Neuronal stem cell (in vitro differentiated cells): ENCODE measurements around the gene NOL11.

Source experiments
- DNase-seq: peaks from one replicate; pipeline ENCODE4 v3.0.0-alpha.2; 2013; ENCODE audit warnings: low spot score
- H2AFZ ChIP-seq: one replicate; pipeline ENCODE4 v1.6.1; 2013; ENCODE audit warnings: mild to moderate bottlenecking, low read length, inconsistent platforms
- H2AK5ac ChIP-seq: 2 replicates; pipeline ENCODE4 v1.6.1; 2013; ENCODE audit warnings: low read depth, mild to moderate bottlenecking, inconsistent platforms, low read length, moderate library complexity, mixed read lengths
- H2BK120ac ChIP-seq: 2 replicates; pipeline ENCODE4 v1.6.1; 2013; ENCODE audit warnings: low read depth, mild to moderate bottlenecking, inconsistent platforms, low read length, moderate library complexity, mixed read lengths
- H2BK12ac ChIP-seq: one replicate; pipeline ENCODE4 v1.6.1; 2013; ENCODE audit warnings: low read length, inconsistent platforms
- H2BK15ac ChIP-seq: 2 replicates; pipeline ENCODE4 v1.6.1; 2013; ENCODE audit warnings: mild to moderate bottlenecking, low read length, inconsistent platforms, mixed read lengths
- H2BK5ac ChIP-seq: one replicate; pipeline ENCODE4 v1.6.1; 2013; ENCODE audit warnings: inconsistent platforms, mild to moderate bottlenecking, low read length, moderate library complexity
- H3K14ac ChIP-seq: one replicate; pipeline ENCODE4 v1.6.1; 2013; ENCODE audit warnings: low read length, inconsistent platforms
- H3K18ac ChIP-seq: 2 replicates; pipeline ENCODE4 v1.6.1; 2013; ENCODE audit warnings: low read length, inconsistent platforms
- H3K23ac ChIP-seq: 2 replicates; pipeline ENCODE4 v1.6.1; 2013; ENCODE audit warnings: low read depth, mild to moderate bottlenecking, mixed read lengths, low read length, inconsistent platforms; ENCODE audit not compliant: poor library complexity
- H3K27ac ChIP-seq: replicated peaks from 3 replicates; pipeline ENCODE4 v1.5.1; 2013; ENCODE audit warnings: low read length, inconsistent platforms
- H3K27me3 ChIP-seq, 3 experiments: 2 replicates each; pipeline ENCODE4 v1.6.1; 2013; ENCODE audit warnings: low read length in 3 of 3, mild to moderate bottlenecking in 2 of 3, inconsistent platforms in 1 of 3, low read depth in 1 of 3, mixed read lengths in 1 of 3, moderate library complexity in 1 of 3; ENCODE audit not compliant: control insufficient read depth in 3 of 3, insufficient read depth in 3 of 3
- H3K36me3 ChIP-seq, 2 donors: replicated peaks in 1 of 2; 2 replicates each; pipeline ENCODE4 v1.6.1; 2013; ENCODE audit warnings: low read length in 2 of 2; ENCODE audit not compliant: control insufficient read depth in 2 of 2, insufficient read depth in 2 of 2
- H3K4ac ChIP-seq: 2 replicates; pipeline ENCODE4 v1.6.1; 2013; ENCODE audit warnings: inconsistent platforms, mild to moderate bottlenecking, low read length, moderate library complexity
- H3K4me1 ChIP-seq, 2 donors: 1 replicate in 1 of 2; 2 replicates in 1 of 2; pipeline ENCODE4 v1.6.1; 2013; ENCODE audit warnings: low read length in 2 of 2, low read depth in 1 of 2; ENCODE audit not compliant: control insufficient read depth in 2 of 2, insufficient read depth in 1 of 2
- H3K4me2 ChIP-seq: one replicate; pipeline ENCODE4 v1.6.1; 2013; ENCODE audit warnings: mild to moderate bottlenecking, low read length, inconsistent platforms; ENCODE audit not compliant: insufficient read depth, poor library complexity, severe bottlenecking
- H3K4me3 ChIP-seq, 2 donors: 2 replicates each; pipeline ENCODE4 v1.5.1; 2013; ENCODE audit warnings: low read length in 2 of 2, mild to moderate bottlenecking in 2 of 2, inconsistent platforms in 1 of 2, moderate library complexity in 1 of 2
- H3K79me1 ChIP-seq: one replicate; pipeline ENCODE4 v1.6.1; 2013; ENCODE audit warnings: low read depth, mild to moderate bottlenecking, inconsistent platforms, low read length, moderate library complexity
- H3K9ac ChIP-seq: one replicate; pipeline ENCODE4 v1.6.1; 2013; ENCODE audit warnings: mild to moderate bottlenecking, low read depth, low read length, inconsistent platforms; ENCODE audit not compliant: poor library complexity
- H3K9me3 ChIP-seq, 2 donors: replicated peaks in 1 of 2; 2 replicates each; pipeline versions ENCODE3 to v1.6.1; 2013; ENCODE audit warnings: low read length in 2 of 2, mild to moderate bottlenecking in 2 of 2, inconsistent platforms in 1 of 2, low read depth in 1 of 2, mixed read lengths in 1 of 2, moderate library complexity in 1 of 2; ENCODE audit not compliant: control insufficient read depth in 2 of 2, insufficient read depth in 1 of 2
- H4K8ac ChIP-seq: one replicate; pipeline ENCODE4 v1.6.1; 2013; ENCODE audit warnings: low read depth, mild to moderate bottlenecking, inconsistent platforms, low read length, moderate library complexity
- H4K91ac ChIP-seq: one replicate; pipeline ENCODE4 v1.6.1; 2013; ENCODE audit warnings: low read length, low read depth, mild to moderate bottlenecking, inconsistent platforms; ENCODE audit not compliant: poor library complexity
- WGBS, 2 donors: extraction: QIAGEN DNeasy Blood & Tissue Kit; methylation state at CpG; one replicate each; pipeline ENCODE4 v1.1.7; 2013; ENCODE audit warnings: missing lambda C conversion rate in 2 of 2, mixed read lengths in 1 of 2; ENCODE audit not compliant: insufficient read length in 2 of 2, insufficient replicate concordance in 1 of 2; ENCODE audit errors: extremely low coverage in 2 of 2; 5-methylcytosine and 5-hydroxymethylcytosine counted together

NOL11 gene

DNA sequence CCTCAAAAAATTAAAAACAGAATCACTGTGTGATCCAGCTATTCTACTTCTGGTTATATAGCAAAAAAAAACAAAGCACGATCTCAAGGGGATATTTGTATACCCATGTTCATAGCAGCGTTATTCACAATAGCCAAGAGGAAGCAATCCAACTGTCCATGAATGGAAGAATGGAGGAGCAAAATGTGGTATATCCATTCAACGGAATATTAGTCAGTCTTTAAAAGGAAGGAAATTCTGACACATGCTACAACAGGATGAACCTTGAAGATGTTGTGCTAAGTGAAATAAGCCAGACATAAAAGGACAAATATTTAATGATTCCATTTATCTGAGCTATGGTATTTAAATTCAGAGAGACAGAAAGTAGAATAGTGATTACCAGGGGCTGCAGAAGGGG is 4.6 kb upstream of the NOL11 start:
- Histone ChIP-seq H3K9ac (no peak overlapping the region), H3K9me3 (peaks cover 0 to 4% of the 10 kb centered on the region in 2 donors), H2BK120ac (no peak overlapping the region), H2BK5ac (no peak overlapping the region), H4K8ac (no peak overlapping the region), H3K4me1 (peaks cover 0 to 2% of the 10 kb centered on the region in 2 donors), H2BK15ac (no peak overlapping the region), H3K14ac (no peak overlapping the region), H3K79me1 (no peaks in the 10 kb centered on the region), H3K27me3 (no peaks in the 10 kb centered on the region), H2AFZ (no peak overlapping the region), H3K18ac (no peak overlapping the region), H3K4me2 (no peak overlapping the region), H2BK12ac (no peak overlapping the region), H4K91ac (no peak overlapping the region), H3K27ac (no peak overlapping the region), H3K23ac (no peak overlapping the region), H2AK5ac (no peak overlapping the region), H3K36me3 (no peaks in the 10 kb centered on the region), H3K4ac (no peak overlapping the region), H3K4me3 (no peak overlapping the region)
- no peak for DNase-seq
- WGBS, 2 donors: no CpG with 5 or more reads among the region's 3 CpGs

DNA sequence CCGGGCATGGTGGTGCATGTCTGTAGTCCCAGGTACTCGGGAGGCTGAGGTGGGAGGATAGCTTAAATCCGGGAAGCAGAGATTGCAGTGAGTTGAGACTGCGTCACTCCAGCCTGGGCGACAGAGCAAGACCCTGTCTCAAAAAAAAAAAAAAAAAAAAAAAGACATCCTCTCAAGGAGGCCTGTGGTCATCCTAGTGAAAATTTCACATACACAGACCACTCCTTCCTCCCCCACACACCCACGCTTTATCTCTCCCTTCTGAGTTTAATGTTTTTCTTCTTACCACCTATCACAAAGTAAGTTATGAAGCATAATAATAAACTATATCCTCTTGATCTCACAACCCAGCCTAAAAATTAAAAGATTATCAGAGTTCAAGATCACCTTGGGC is 1.3 kb upstream of the NOL11 start:
- Histone ChIP-seq H2BK120ac (no peak overlapping the region), H3K27me3 (no peaks in the 10 kb centered on the region), H3K27ac (no peak overlapping the region), H3K4ac (no peak overlapping the region), H3K9me3 (peaks cover 0 to 4% of the 10 kb centered on the region in 2 donors), H2BK12ac (no peak overlapping the region), H3K36me3 (peaks cover 5 to 22% of the 10 kb centered on the region in 2 donors), H3K9ac (no peak overlapping the region), H2AFZ (no peak overlapping the region), H2BK5ac (no peak overlapping the region), H3K79me1 (peaks cover 6% of the 10 kb centered on the region), H4K91ac (no peak overlapping the region), H3K18ac (no peak overlapping the region), H2AK5ac (no peak overlapping the region), H4K8ac (no peak overlapping the region), H3K4me2 (no peak overlapping the region), H3K14ac (no peak overlapping the region), H3K4me3 (no peak overlapping the region), H2BK15ac (no peak overlapping the region), H3K23ac (no peak overlapping the region), H3K4me1 (peaks cover 2 to 15% of the 10 kb centered on the region in 2 donors)
- no peak for DNase-seq
- 100% methylated on average over 1 of the region's 6 CpGs; no CpG with 5 or more reads in 1 of the 2 donors for WGBS, 2 donors

DNA sequence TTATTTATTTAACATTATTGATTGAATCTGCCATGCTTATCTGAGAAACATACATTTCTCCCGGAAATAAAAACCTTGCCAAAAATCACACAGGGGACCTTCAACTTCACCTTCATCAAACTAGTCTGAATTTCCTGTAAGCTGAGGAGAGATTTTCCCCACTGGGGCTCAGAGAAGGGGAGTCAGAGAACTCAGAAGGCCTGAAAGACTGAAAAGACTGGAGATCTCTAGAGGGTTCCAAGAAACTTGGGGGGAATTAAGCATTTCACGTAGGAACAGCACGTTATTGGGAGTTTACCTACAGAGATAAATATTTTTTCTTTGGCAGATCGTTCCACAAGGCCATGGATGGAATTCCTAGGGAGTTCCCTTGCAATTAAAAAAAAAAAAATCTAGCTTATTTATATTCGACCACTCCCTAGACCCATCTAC is 528 bp upstream of the NOL11 start:
- DNase-seq: no peak
- Histone ChIP-seq H3K4ac (no peak overlapping the region), H2AK5ac (no peak overlapping the region), H2BK12ac (no peak overlapping the region), H2BK120ac (no peak overlapping the region), H4K8ac (no peak overlapping the region), H3K27ac (no peak overlapping the region), H3K27me3 (no peaks in the 10 kb centered on the region), H3K79me1 (peaks cover 6% of the 10 kb centered on the region), H3K36me3 (peaks cover 11 to 30% of the 10 kb centered on the region in 2 donors), H2AFZ (peak overlapping the region; percentile 80), H3K4me1 (peaks cover 2 to 15% of the 10 kb centered on the region in 2 donors), H3K14ac (no peak overlapping the region), H3K4me2 (peak overlapping the region; percentile 51), H3K9ac (no peak overlapping the region), H3K23ac (no peak overlapping the region), H2BK15ac (no peak overlapping the region), H4K91ac (no peak overlapping the region), H3K9me3 (peaks cover 0 to 4% of the 10 kb centered on the region in 2 donors), H3K18ac (no peak overlapping the region), H2BK5ac (no peak overlapping the region), H3K4me3 (peak overlapping the region; percentile 51 to 92)
- no CpG with 5 or more reads among the region's 5 CpGs for WGBS, 2 donors

DNA sequence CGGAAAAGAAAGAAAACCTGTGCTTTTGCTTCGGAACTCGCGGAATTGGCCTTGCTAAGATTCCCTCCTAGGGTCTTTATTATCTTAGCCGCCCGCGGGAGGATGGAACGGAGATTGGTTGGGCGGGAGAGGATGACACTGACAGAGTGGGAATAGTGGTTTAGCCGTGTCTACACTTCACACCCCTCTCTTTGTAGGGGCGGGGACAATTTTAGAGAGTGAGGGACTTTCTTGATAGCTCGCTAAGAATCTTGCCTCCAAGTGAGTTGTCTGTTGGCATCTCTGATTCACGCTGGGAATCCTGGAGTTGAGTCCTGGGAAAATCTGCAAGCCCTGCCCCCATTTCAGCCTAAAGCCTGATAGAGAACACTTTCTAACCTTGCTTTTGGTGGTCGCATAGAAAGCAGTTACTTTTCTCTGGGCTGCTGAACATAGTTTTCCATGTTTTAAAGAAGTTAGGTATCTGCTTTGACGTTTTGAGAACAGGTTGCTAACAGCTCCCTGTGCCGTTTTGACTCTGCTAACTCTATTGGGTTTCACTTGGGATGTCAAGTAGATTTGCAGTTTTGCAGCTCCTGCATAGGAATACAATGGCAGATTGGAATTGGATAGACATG is 697 bp downstream of the NOL11 start:
- Histone ChIP-seq H2AFZ (peak overlapping the region; percentile 90), H3K4me3 (peak overlapping the region; percentile 88 to 92), H3K4me2 (peak overlapping the region; percentile 66), H2BK5ac (no peak overlapping the region), H3K4me1 (peaks cover 2 to 15% of the 10 kb centered on the region in 2 donors), H3K4ac (no peak overlapping the region), H2BK120ac (no peak overlapping the region), H2BK12ac (no peak overlapping the region), H3K9me3 (peaks cover 0 to 1% of the 10 kb centered on the region in 2 donors), H3K9ac (peak overlapping the region; percentile 95), H4K8ac (no peak overlapping the region), H2AK5ac (no peak overlapping the region), H3K36me3 (peaks cover 15 to 40% of the 10 kb centered on the region in 2 donors), H2BK15ac (no peak overlapping the region), H4K91ac (no peak overlapping the region), H3K18ac (peak overlapping the region; percentile 11), H3K27me3 (no peaks in the 10 kb centered on the region), H3K27ac (peak overlapping the region; percentile 80), H3K14ac (no peak overlapping the region), H3K79me1 (peaks cover 6% of the 10 kb centered on the region), H3K23ac (no peak overlapping the region)
- no CpG with 5 or more reads among the region's 16 CpGs for WGBS, 2 donors
- DNase-seq: no peak
